WTC11 (cell line): ENCODE results near the gene COA8. TPM values are rescaled to one million over a fixed set of nuclear protein-coding genes. Genes with fewer than 3 reads are reported as not detected.

Experiments
- ATAC-seq: fragments of 200-7000 bp; cut with Tn5 transposase; 2 replicates; pipeline ENCODE4 v1.10.0; 2021; ENCODE audit warnings: mild to moderate bottlenecking, moderate library complexity
- CTCF ChIA-PET: fragments of 300-600 bp; sonication (Branson Sonifier 250); formaldehyde crosslinking; loops from one replicate; lab custom pipeline; 2021; ENCODE audit warnings: antibody characterized with exemption; lab: Charles Lee
- POLR2A ChIA-PET: fragments of 350-600 bp; sonication (Branson Sonifier 250); formaldehyde crosslinking; loops from one replicate; lab custom pipeline; 2021; ENCODE audit warnings: antibody characterized with exemption; lab: Charles Lee
- DNase-seq: peaks from one replicate; pipeline ENCODE4 v3.0.0; 2021; ENCODE audit warnings: low spot score
- H3K27ac Mint-ChIP-seq: 2 replicates; pipeline ENCODE4 v1.8.0; 2021; ENCODE audit warnings: mixed read lengths
- H3K27me3 Mint-ChIP-seq: 2 replicates; pipeline ENCODE4 v1.8.0; 2021; ENCODE audit warnings: low read depth, mild to moderate bottlenecking, moderate library complexity, mixed read lengths
- H3K36me3 Mint-ChIP-seq: 2 replicates; pipeline ENCODE4 v1.8.0; 2021; ENCODE audit warnings: mixed read lengths
- H3K4me1 Mint-ChIP-seq: 2 replicates; pipeline ENCODE4 v1.8.0; 2022; ENCODE audit warnings: mixed read lengths
- H3K4me3 Mint-ChIP-seq: 2 replicates; pipeline ENCODE4 v1.8.0; 2021; ENCODE audit warnings: mild to moderate bottlenecking, moderate library complexity, mixed read lengths
- H3K9me3 Mint-ChIP-seq: 2 replicates; pipeline ENCODE4 v1.8.0; 2021; ENCODE audit warnings: mixed read lengths
- FOXK1 ChIP-seq: sonication (generic); formaldehyde crosslinking; IDR thresholded peaks from 2 replicates; pipeline ENCODE4 v1.8.0; 2022; ENCODE audit warnings: mild to moderate bottlenecking, moderate library complexity, missing genetic modification reagents
- SP1 ChIP-seq: sonication (generic); formaldehyde crosslinking; conservative IDR thresholded peaks from 2 replicates; pipeline ENCODE4 v1.8.1; 2022; ENCODE audit warnings: missing genetic modification reagents
- TP53 ChIP-seq: sonication (generic); formaldehyde crosslinking; IDR thresholded peaks from 2 replicates; pipeline ENCODE4 v1.8.1; 2023; ENCODE audit warnings: mild to moderate bottlenecking, missing genetic modification reagents
- total RNA-seq: library from RNA; stranded (reverse); gene quantifications from 3 replicates; pipeline ENCODE4 v1.2.3, GENCODE V29; 2021
- TF ChIP-seq, protein P1 (sequence below): sonication (generic); formaldehyde crosslinking; IDR thresholded peaks from 2 replicates; pipeline ENCODE4 v1.8.0; 2023; ENCODE audit warnings: mild to moderate bottlenecking, missing genetic modification reagents

COA8 gene
- total RNA-seq, 1 experiment from 2014 or later = 36.4 TPM

DNA sequence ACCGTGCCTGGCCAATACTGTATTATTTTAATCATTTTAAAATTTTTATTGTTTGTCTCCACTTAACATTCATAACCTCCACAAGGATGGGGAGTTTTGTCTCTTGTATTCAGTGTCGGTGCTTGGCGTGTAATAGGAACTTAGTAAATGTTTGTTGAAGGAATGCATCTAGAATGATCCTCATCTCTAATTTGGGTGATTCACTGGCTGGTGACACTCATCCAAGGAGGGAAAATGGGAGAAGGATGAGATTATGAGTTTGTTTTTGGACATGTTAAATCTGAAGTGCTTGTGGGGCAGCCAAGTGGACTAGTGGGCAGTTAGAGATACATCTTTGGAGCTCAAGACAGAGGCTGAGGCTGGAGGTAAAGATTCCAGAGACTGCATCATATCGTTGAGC lies 71.4 kb downstream of the COA8 start:
- Mint-ChIP-seq H3K27ac (peak overlapping the region; percentile 87), H3K36me3 (no peaks in the 10 kb centered on the region; the same call in 1 of the 2 replicates), H3K4me3 (no peak overlapping the region), H3K27me3 (no peaks in the 10 kb centered on the region), H3K4me1 (peaks cover 21% of the 10 kb centered on the region), H3K9me3 (no peaks in the 10 kb centered on the region)
- ATAC-seq (no peak), DNase-seq (no peak)
- POLR2A ChIA-PET = no interaction called here
- TF ChIP-seq, protein P1, sequence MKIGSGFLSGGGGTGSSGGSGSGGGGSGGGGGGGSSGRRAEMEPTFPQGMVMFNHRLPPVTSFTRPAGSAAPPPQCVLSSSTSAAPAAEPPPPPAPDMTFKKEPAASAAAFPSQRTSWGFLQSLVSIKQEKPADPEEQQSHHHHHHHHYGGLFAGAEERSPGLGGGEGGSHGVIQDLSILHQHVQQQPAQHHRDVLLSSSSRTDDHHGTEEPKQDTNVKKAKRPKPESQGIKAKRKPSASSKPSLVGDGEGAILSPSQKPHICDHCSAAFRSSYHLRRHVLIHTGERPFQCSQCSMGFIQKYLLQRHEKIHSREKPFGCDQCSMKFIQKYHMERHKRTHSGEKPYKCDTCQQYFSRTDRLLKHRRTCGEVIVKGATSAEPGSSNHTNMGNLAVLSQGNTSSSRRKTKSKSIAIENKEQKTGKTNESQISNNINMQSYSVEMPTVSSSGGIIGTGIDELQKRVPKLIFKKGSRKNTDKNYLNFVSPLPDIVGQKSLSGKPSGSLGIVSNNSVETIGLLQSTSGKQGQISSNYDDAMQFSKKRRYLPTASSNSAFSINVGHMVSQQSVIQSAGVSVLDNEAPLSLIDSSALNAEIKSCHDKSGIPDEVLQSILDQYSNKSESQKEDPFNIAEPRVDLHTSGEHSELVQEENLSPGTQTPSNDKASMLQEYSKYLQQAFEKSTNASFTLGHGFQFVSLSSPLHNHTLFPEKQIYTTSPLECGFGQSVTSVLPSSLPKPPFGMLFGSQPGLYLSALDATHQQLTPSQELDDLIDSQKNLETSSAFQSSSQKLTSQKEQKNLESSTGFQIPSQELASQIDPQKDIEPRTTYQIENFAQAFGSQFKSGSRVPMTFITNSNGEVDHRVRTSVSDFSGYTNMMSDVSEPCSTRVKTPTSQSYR = no peak
- no peak for TF ChIP-seq SP1 (CRISPR knock-in tag)
- TF ChIP-seq TP53 (CRISPR knock-in tag) = no peak
- no peak for TF ChIP-seq FOXK1 (CRISPR knock-in tag)
- CTCF ChIA-PET = no interaction called here

DNA sequence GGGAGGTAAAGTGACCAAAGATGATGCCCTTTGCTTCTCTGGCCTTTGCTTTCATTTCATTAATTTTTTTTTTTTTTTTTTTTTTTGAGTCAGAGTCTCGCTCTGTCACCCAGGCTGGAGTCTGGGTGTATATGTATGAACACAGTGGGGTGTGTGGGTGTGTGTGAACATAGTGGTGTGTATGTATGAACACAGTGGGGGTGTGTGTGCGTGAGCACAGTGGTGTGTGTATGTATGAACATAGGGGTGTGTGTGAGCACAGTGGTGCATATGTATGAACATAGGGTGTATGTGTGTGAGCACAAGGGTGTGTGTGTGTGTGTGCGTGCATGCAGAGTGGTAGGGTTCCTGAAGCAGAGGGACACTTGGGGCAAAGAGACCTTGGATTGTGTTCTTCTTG lies 75.8 kb downstream of the COA8 start:
- ChIA-PET POLR2A (interaction anchor here (0.6 kb wide), 1 partner anchor 198 kb away, joined by 4 read pairs; no protein-coding TSS in a partner anchor), CTCF (no interaction called here)
- Mint-ChIP-seq H3K27me3 (no peaks in the 10 kb centered on the region), H3K9me3 (no peaks in the 10 kb centered on the region), H3K4me1 (peaks cover 4% of the 10 kb centered on the region), H3K27ac (no peak overlapping the region), H3K36me3 (no peaks in the 10 kb centered on the region; the same call in 1 of the 2 replicates), H3K4me3 (no peak overlapping the region)
- ATAC-seq = no peak
- TF ChIP-seq, protein P1 = no peak
- DNase-seq = no peak

Other genes with a start within 250 kb of the COA8 start
- 224 to 282 TPM (median 236 TPM) in 3 replicates for gene EIF5, start 228.7 kb upstream of the COA8 start, total RNA-seq
- 82.2 to 93.7 TPM (median 83.0 TPM) in 3 replicates for gene MARK3, start 177.5 kb upstream of the COA8 start, total RNA-seq
- 529 to 555 TPM (median 531 TPM) in 3 replicates for gene CKB, start 40.1 kb upstream of the COA8 start, total RNA-seq
- gene TRMT61A, start 33.8 kb upstream of the COA8 start, total RNA-seq = 11.8 to 15.5 TPM (median 12.3 TPM) in 3 replicates
- gene BAG5, start 303 bp upstream of the COA8 start, total RNA-seq = 23.9 to 29.2 TPM (median 24.8 TPM) in 3 replicates
- 134 to 171 TPM (median 147 TPM) in 3 replicates for gene KLC1, start 66.3 kb downstream of the COA8 start, total RNA-seq
- 46.7 to 51.4 TPM (median 50.5 TPM) in 3 replicates for gene XRCC3, start 152.5 kb downstream of the COA8 start, total RNA-seq
- 59.7 to 69.2 TPM (median 65.1 TPM) in 3 replicates for gene ZFYVE21, start 152.8 kb downstream of the COA8 start, total RNA-seq